Hepatocyte (in vitro differentiated cells): ENCODE data around the gene NMNAT2.

Experiments
- EZH2 ChIP-seq: fragments of 200-600 bp; sonication (generic); IDR thresholded peaks from 2 replicates; pipeline ENCODE4 v1.6.1; 2016; ENCODE audit warnings: antibody characterized with exemption, mild to moderate bottlenecking, borderline replicate concordance
- TF ChIP-seq, protein P1 (sequence below): fragments of 200-600 bp; sonication (generic); IDR thresholded peaks from 2 replicates; pipeline ENCODE4 v1.5.1; 2016; ENCODE audit warnings: antibody characterized with exemption, mild to moderate bottlenecking; ENCODE audit not compliant: poor library complexity

GRCh38 chr1:183374825-183375224 is 43.4 kb downstream of the NMNAT2 start:
- TF ChIP-seq EZH2: no peak
- TF ChIP-seq, protein P1, sequence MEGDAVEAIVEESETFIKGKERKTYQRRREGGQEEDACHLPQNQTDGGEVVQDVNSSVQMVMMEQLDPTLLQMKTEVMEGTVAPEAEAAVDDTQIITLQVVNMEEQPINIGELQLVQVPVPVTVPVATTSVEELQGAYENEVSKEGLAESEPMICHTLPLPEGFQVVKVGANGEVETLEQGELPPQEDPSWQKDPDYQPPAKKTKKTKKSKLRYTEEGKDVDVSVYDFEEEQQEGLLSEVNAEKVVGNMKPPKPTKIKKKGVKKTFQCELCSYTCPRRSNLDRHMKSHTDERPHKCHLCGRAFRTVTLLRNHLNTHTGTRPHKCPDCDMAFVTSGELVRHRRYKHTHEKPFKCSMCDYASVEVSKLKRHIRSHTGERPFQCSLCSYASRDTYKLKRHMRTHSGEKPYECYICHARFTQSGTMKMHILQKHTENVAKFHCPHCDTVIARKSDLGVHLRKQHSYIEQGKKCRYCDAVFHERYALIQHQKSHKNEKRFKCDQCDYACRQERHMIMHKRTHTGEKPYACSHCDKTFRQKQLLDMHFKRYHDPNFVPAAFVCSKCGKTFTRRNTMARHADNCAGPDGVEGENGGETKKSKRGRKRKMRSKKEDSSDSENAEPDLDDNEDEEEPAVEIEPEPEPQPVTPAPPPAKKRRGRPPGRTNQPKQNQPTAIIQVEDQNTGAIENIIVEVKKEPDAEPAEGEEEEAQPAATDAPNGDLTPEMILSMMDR: no peak
